GM21528 (cell line): Measurements from ENCODE around the gene GSTP1.
"Not testable (repeated sequence)": the region's sequence is repeated elsewhere in the genome, so short reads cannot be mapped to it uniquely, and the experiment has no call there.

Experiments
- ATAC-seq: cut with Tn5 transposase; IDR thresholded peaks from one replicate; pipeline ENCODE4 v1.9.1; 2021; ENCODE audit warnings: mild to moderate bottlenecking, moderate library complexity; ENCODE audit not compliant: unreplicated experiment, low FRiP score

The GSTP1 gene

GRCh38 chr11:67613313-67613959, 29.8 kb downstream of the GSTP1 start:
- ATAC-seq, result no peak

- peak; percentile 73 for ATAC-seq
Observed at GRCh38 chr11:67613960-67614715, 30.5 kb downstream of the GSTP1 start.

- peak; percentile 2 for ATAC-seq
Observed at GRCh38 chr11:67614730-67615714, 31.4 kb downstream of the GSTP1 start.

GRCh38 chr11:67615728-67616430, 32.3 kb downstream of the GSTP1 start:
- no peak for ATAC-seq

- ATAC-seq, result no peak
Observed at GRCh38 chr11:67616431-67617242, 33.0 kb downstream of the GSTP1 start.

GRCh38 chr11:67617243-67617953, 33.8 kb downstream of the GSTP1 start:
- ATAC-seq, result no peak

GRCh38 chr11:67618901-67619659, 35.5 kb downstream of the GSTP1 start:
- not testable (repeated sequence) for ATAC-seq

GRCh38 chr11:67619683-67620618, 36.3 kb downstream of the GSTP1 start:
- ATAC-seq, result not testable (repeated sequence)

- ATAC-seq, result not testable (repeated sequence)
Observed at GRCh38 chr11:67620621-67621020, 37.0 kb downstream of the GSTP1 start.

GRCh38 chr11:67621928-67622327, 38.3 kb downstream of the GSTP1 start:
- not testable (repeated sequence) for ATAC-seq

GRCh38 chr11:67622905-67623304, 39.3 kb downstream of the GSTP1 start:
- ATAC-seq, result not testable (repeated sequence)

GRCh38 chr11:67623795-67624194, 40.2 kb downstream of the GSTP1 start:
- not testable (repeated sequence) for ATAC-seq

- not testable (repeated sequence) for ATAC-seq
Observed at GRCh38 chr11:67626131-67626833, 42.7 kb downstream of the GSTP1 start.

GRCh38 chr11:67626970-67627369, 43.4 kb downstream of the GSTP1 start:
- ATAC-seq, result no peak

GRCh38 chr11:67627441-67627811, 43.8 kb downstream of the GSTP1 start:
- ATAC-seq, result no peak
